Caco-2 (cell line): Measurements from ENCODE around the gene UBA5. TPM values are rescaled to one million over a fixed set of nuclear protein-coding genes. Genes with fewer than 3 reads are reported as not detected.

ENCODE experiments used
- BruUV-seq: library from RNA; stranded (reverse); fragments of 400-500 nt; replicated peaks from 2 replicates; lab custom pipeline; 2021; lab: Mats Ljungman, UMichigan
- CTCF ChIA-PET: fragments of 300-600 bp; sonication (Branson Sonifier 250); formaldehyde crosslinking; loops from one replicate; lab custom pipeline; 2022; ENCODE audit warnings: antibody characterized with exemption; lab: Charles Lee
- POLR2A ChIA-PET: fragments of 300-600 bp; sonication (Branson Sonifier 250); formaldehyde crosslinking; loops from one replicate; lab custom pipeline; 2022; ENCODE audit warnings: antibody characterized with exemption; lab: Charles Lee
- DNase-seq, 2 experiments: peaks; one replicate each; pipeline versions ENCODE4 v3.0.0 to v3.0.0-alpha.2; 2020 to 2022
- H3K27me3 ChIP-seq: replicated peaks from 2 replicates; pipeline ENCODE4 v1.6.0; 2011; ENCODE audit warnings: low read length; ENCODE audit not compliant: control insufficient read depth, insufficient read depth
- H3K36me3 ChIP-seq: 2 replicates; pipeline ENCODE4 v1.5.1; 2011; ENCODE audit warnings: low read length; ENCODE audit not compliant: control insufficient read depth, insufficient read depth
- H3K4me1 ChIP-seq: fragments of 250-450 bp; sonication (Bioruptor Pico); 2 replicates; pipeline ENCODE4 v1.5.1; 2020; ENCODE audit warnings: mild to moderate bottlenecking
- H3K4me3 ChIP-seq: 2 replicates; pipeline ENCODE4 v1.5.1; 2011; ENCODE audit warnings: low read depth, mild to moderate bottlenecking, control low read depth, low read length
- H3K9me3 ChIP-seq: fragments of 250-450 bp; sonication (Bioruptor Pico); 2 replicates; pipeline ENCODE4 v1.5.1; 2020; ENCODE audit warnings: mild to moderate bottlenecking, moderate library complexity
- H3K27ac Mint-ChIP-seq: one replicate; pipeline ENCODE4 v1.8.0; 2022; ENCODE audit warnings: mixed read lengths; ENCODE audit not compliant: unreplicated experiment
- H3K27me3 Mint-ChIP-seq: one replicate; pipeline ENCODE4 v1.8.0; 2022; ENCODE audit warnings: mixed read lengths; ENCODE audit not compliant: insufficient read depth, unreplicated experiment
- H3K36me3 Mint-ChIP-seq: one replicate; pipeline ENCODE4 v1.8.0; 2022; ENCODE audit warnings: mild to moderate bottlenecking, mixed read lengths; ENCODE audit not compliant: insufficient read depth, unreplicated experiment
- H3K4me1 Mint-ChIP-seq: one replicate; pipeline ENCODE4 v1.8.0; 2022; ENCODE audit warnings: low read depth, mixed read lengths; ENCODE audit not compliant: unreplicated experiment
- H3K4me3 Mint-ChIP-seq: one replicate; pipeline ENCODE4 v1.8.0; 2022; ENCODE audit warnings: mild to moderate bottlenecking, moderate library complexity, mixed read lengths; ENCODE audit not compliant: unreplicated experiment
- H3K9me3 Mint-ChIP-seq: one replicate; pipeline ENCODE4 v1.8.0; 2022; ENCODE audit warnings: mixed read lengths; ENCODE audit not compliant: unreplicated experiment
- intact Hi-C: fragments of 100-400 bp; cut with micrococcal nuclease; formaldehyde crosslinking; loops from one replicate; pipeline ENCODE4 v1.10.0; 2022; ENCODE audit not compliant: unreplicated experiment
- total RNA-seq: library from RNA; stranded (reverse); gene quantifications from 2 replicates; pipeline ENCODE4 v1.2.3, GENCODE V29; 2022
- TF ChIP-seq, protein P1 (sequence below), 2 experiments: fragments of 200-600 bp in 1 of 2; IDR thresholded peaks; 1 replicate in 1 of 2; 2 replicates in 1 of 2; pipeline versions ENCODE4 v1.5.1 to v1.8.0; 2011 to 2022; ENCODE audit warnings: antibody characterized with exemption in 1 of 2, control low read depth in 1 of 2, inconsistent platforms in 1 of 2, low read depth in 1 of 2, low read length in 1 of 2, mild to moderate bottlenecking in 1 of 2, moderate library complexity in 1 of 2; ENCODE audit not compliant: insufficient read depth in 1 of 2, severe bottlenecking in 1 of 2, unreplicated experiment in 1 of 2

UBA5 gene
- total RNA-seq, 1 experiment from 2014 or later: 47.6 TPM

DNA sequence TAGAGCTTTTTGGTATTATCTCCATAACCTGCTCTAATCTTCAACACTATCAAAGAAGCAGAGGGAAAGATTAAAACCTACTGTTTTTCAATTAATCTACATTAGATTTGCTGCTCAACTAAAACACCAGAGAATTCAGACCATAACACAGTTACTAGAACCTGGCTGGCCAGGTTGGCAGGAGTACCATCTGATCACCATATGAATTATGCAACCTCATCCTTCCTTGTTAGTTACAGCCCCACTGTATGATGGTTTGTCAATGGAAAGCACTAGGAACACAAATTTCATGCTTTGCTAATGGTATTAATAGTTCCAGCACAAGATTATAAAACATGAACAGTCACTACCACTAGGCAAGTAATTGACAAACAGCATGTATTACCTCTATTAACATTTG, 56.2 kb downstream of the UBA5 start:
- intact Hi-C loops: no loop called here

DNA sequence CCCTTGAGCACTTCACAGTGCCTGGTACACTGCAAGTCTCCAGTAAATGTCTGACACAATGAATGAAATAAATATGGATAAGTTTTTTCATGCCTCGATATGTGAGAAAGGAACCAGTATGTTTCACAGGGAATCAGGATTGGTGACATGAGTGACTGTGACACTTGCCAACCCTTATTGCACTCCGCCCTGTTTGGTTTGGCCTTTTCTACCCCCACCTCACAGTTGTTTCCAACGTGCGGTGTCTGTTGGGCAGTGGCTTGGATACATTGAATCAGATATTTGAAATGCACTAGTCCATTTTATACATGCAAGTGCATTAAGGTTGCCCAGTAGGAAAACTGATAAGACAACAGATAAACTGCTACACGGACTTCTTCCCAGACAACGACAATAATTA, 60.1 kb downstream of the UBA5 start:
- BruUV-seq: no TSS peak
- no peak for DNase-seq
- H3K4me1 ChIP-seq: peaks cover 5% of the 10 kb centered on the region; the same call in 1 of the 2 replicates
- POLR2A ChIA-PET: no interaction called here
- H3K9me3 Mint-ChIP-seq: no peaks in the 10 kb centered on the region
- H3K4me3 Mint-ChIP-seq: peak overlapping the region; percentile 87
- no peaks in the 10 kb centered on the region for H3K27me3 ChIP-seq
- no peak overlapping the region for H3K27ac Mint-ChIP-seq
- TF ChIP-seq, protein P1, sequence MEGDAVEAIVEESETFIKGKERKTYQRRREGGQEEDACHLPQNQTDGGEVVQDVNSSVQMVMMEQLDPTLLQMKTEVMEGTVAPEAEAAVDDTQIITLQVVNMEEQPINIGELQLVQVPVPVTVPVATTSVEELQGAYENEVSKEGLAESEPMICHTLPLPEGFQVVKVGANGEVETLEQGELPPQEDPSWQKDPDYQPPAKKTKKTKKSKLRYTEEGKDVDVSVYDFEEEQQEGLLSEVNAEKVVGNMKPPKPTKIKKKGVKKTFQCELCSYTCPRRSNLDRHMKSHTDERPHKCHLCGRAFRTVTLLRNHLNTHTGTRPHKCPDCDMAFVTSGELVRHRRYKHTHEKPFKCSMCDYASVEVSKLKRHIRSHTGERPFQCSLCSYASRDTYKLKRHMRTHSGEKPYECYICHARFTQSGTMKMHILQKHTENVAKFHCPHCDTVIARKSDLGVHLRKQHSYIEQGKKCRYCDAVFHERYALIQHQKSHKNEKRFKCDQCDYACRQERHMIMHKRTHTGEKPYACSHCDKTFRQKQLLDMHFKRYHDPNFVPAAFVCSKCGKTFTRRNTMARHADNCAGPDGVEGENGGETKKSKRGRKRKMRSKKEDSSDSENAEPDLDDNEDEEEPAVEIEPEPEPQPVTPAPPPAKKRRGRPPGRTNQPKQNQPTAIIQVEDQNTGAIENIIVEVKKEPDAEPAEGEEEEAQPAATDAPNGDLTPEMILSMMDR (IDR thresholded peaks at IDR 0.05; ENCODE audit: insufficient read depth in 1 of 2, low read depth in 1 of 2, low read length in 1 of 2, severe bottlenecking in 1 of 2, unreplicated experiment in 1 of 2): no peak
- no peaks in the 10 kb centered on the region for H3K36me3 ChIP-seq
- CTCF ChIA-PET: no interaction called here
- intact Hi-C loops: loop anchor here (10.0 kb wide), 1 partner anchor 855 kb away; the partner anchor contains the start of gene CDV3
- H3K4me1 Mint-ChIP-seq: peaks cover 16% of the 10 kb centered on the region
- no peaks in the 10 kb centered on the region for H3K9me3 ChIP-seq
- H3K27me3 Mint-ChIP-seq: no peaks in the 10 kb centered on the region
- H3K4me3 ChIP-seq: no peak overlapping the region
- H3K36me3 Mint-ChIP-seq: peaks cover 15% of the 10 kb centered on the region

More for the DNA sequence above, 56.2 kb downstream of the UBA5 start:
- no TSS peak for BruUV-seq
- POLR2A ChIA-PET: no interaction called here
- Mint-ChIP-seq H3K27ac (no peak overlapping the region), H3K9me3 (no peaks in the 10 kb centered on the region), H3K4me3 (no peak overlapping the region), H3K4me1 (peaks cover 7% of the 10 kb centered on the region), H3K36me3 (peaks cover 8% of the 10 kb centered on the region), H3K27me3 (no peaks in the 10 kb centered on the region)
- H3K4me1 ChIP-seq: peaks cover 5% of the 10 kb centered on the region; the same call in 1 of the 2 replicates
- TF ChIP-seq, protein P1 (IDR thresholded peaks at IDR 0.05; ENCODE audit: insufficient read depth in 1 of 2, low read depth in 1 of 2, low read length in 1 of 2, severe bottlenecking in 1 of 2, unreplicated experiment in 1 of 2): no peak
- H3K4me3 ChIP-seq: no peak overlapping the region
- no peaks in the 10 kb centered on the region for H3K36me3 ChIP-seq
- no peaks in the 10 kb centered on the region for H3K27me3 ChIP-seq
- CTCF ChIA-PET: no interaction called here
- H3K9me3 ChIP-seq: no peaks in the 10 kb centered on the region
- DNase-seq: no peak

DNA sequence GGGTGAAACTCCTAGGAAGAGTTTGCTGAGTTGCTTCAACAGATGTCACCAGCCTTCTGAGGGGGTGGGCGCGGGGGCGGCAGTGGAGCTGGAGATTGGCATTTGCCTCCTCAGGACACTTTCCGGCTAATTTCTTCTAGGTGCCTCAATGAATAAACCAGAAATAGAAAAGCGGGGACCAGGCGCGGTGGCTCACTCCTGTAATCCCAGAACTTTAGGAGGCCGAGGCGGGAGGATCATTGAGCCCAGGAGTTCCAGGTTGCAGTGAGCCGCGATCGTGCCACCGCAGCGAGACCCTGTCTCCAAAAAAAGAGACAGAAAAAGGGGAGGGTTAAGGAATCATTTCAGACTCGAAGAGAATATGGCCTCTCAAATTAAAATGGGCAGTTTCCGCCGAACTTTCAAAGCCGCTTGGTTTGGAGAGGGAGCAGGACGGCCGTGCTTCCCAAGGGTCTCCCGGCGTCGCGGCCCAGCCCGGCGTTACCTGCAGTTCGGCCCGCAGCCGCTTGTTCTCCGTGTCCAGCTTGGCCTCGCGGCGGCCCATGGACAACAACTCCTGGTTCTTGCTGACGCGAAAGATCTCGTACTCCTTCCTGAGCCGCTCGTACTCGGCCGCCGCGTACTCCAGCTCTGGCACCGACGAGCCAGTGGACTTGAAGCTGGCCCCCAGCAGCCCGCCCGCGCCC, 61.5 kb downstream of the UBA5 start:
- TF ChIP-seq, protein P1 (IDR thresholded peaks at IDR 0.05; ENCODE audit: insufficient read depth in 1 of 2, low read depth in 1 of 2, low read length in 1 of 2, severe bottlenecking in 1 of 2, unreplicated experiment in 1 of 2): peak in 1 of 2 experiments; percentile 35
- no peaks in the 10 kb centered on the region for H3K9me3 Mint-ChIP-seq
- peak overlapping the region; percentile 87 for H3K4me3 Mint-ChIP-seq

More for the DNA sequence above, 61.5 kb downstream of the UBA5 start:
- ChIA-PET POLR2A (no interaction called here), CTCF (interaction anchor here (0.9 kb wide), 1 partner anchor 10 kb away, joined by 3 read pairs; no protein-coding TSS in a partner anchor)
- Histone ChIP-seq H3K4me1 (peaks cover 9% of the 10 kb centered on the region), H3K4me3 (peak overlapping the region; percentile 97), H3K36me3 (no peaks in the 10 kb centered on the region), H3K27me3 (no peaks in the 10 kb centered on the region), H3K9me3 (no peaks in the 10 kb centered on the region)
- no peaks in the 10 kb centered on the region for H3K27me3 Mint-ChIP-seq
- peak; percentile 74 to 76 for DNase-seq
- peaks cover 16% of the 10 kb centered on the region for H3K4me1 Mint-ChIP-seq
- peak overlapping the region; percentile 88 for H3K27ac Mint-ChIP-seq
- TSS peak; percentile 31 for BruUV-seq
- H3K36me3 Mint-ChIP-seq: peaks cover 15% of the 10 kb centered on the region
- intact Hi-C loops: loop anchor here (1.0 to 10.0 kb wide), 2 partner anchors 62 to 853 kb away; partner anchors contain the start of genes ACAD11 and CDV3
